H1 (cell line): ENCODE measurements around the gene FCGR3B.
"Not testable (repeated sequence)": the region's sequence is repeated elsewhere in the genome, so short reads cannot be mapped to it uniquely, and the experiment has no call there.

Experiments used
- ATF3 ChIP-seq: IDR thresholded peaks from 2 replicates; pipeline ENCODE4 v1.6.1; 2011; ENCODE audit warnings: low read depth, mild to moderate bottlenecking, low read length; ENCODE audit not compliant: insufficient read depth
- CHD1 ChIP-seq: IDR thresholded peaks from 2 replicates; pipeline ENCODE4 v1.6.1; 2012; ENCODE audit warnings: low read depth, low read length, improper control_type of control experiment
- CREB1 ChIP-seq: IDR thresholded peaks from 2 replicates; pipeline ENCODE4 v1.6.1; 2012; ENCODE audit warnings: inconsistent platforms
- CTCF ChIP-seq, 3 experiments: IDR thresholded peaks; 1 replicate in 2 of 3; 2 replicates in 1 of 3; pipeline versions ENCODE4 v1.5.1 to v1.6.1; 2011; ENCODE audit warnings: low read length in 3 of 3, mild to moderate bottlenecking in 3 of 3, inconsistent platforms in 2 of 3, low read depth in 1 of 3, moderate library complexity in 1 of 3; ENCODE audit not compliant: insufficient read depth in 1 of 3; ENCODE audit errors: control extremely low read depth in 1 of 3
- POLR2A ChIP-seq, 2 experiments: IDR thresholded peaks; 1 replicate in 1 of 2; 2 replicates in 1 of 2; pipeline ENCODE4 v1.6.1; 2011; ENCODE audit warnings: low read depth in 2 of 2, low read length in 2 of 2, mild to moderate bottlenecking in 2 of 2; ENCODE audit errors: control extremely low read depth in 1 of 2
- POLR2AphosphoS5 ChIP-seq: IDR thresholded peaks from 2 replicates; pipeline ENCODE4 v1.6.1; 2011; ENCODE audit warnings: low read depth, low read length
- RAD21 ChIP-seq, 2 experiments: IDR thresholded peaks in 1 of 2; conservative IDR thresholded peaks in 1 of 2; 2 replicates each; pipeline ENCODE4 v1.6.1; 2011; ENCODE audit warnings: low read depth in 2 of 2, low read length in 2 of 2, improper control_type of control experiment in 1 of 2, inconsistent platforms in 1 of 2, mild to moderate bottlenecking in 1 of 2, moderate library complexity in 1 of 2
- TAF1 ChIP-seq: IDR thresholded peaks from 2 replicates; pipeline ENCODE4 v1.6.1; 2011; ENCODE audit warnings: mild to moderate bottlenecking, low read depth, low read length
- TEAD4 ChIP-seq: IDR thresholded peaks from 2 replicates; pipeline ENCODE4 v1.6.1; 2012; ENCODE audit warnings: low read depth, low read length, inconsistent platforms, mixed read lengths

- not testable (repeated sequence) for TF ChIP-seq CTCF (IDR thresholded peaks at IDR 0.05; ENCODE audit: control extremely low read depth in 1 of 3, insufficient read depth in 1 of 3, low read depth in 1 of 3, low read length in 3 of 3); CHD1; CREB1; TAF1; ATF3; POLR2A (IDR thresholded peaks at IDR 0.05; ENCODE audit: control extremely low read depth in 1 of 2, low read depth in 2 of 2, low read length in 2 of 2); TEAD4; POLR2AphosphoS5; RAD21 (IDR thresholded peaks at IDR 0.05 in 1 of 2, conservative IDR thresholded peaks at IDR 0.05 in 1 of 2; ENCODE audit: low read depth in 2 of 2, low read length in 2 of 2)
These were observed 8.2 kb upstream of the FCGR3B start for GRCh38 chr1:161639203-161639602.
